ENCODE measurements around the gene ZNF22.

Gene ZNF22

DNA sequence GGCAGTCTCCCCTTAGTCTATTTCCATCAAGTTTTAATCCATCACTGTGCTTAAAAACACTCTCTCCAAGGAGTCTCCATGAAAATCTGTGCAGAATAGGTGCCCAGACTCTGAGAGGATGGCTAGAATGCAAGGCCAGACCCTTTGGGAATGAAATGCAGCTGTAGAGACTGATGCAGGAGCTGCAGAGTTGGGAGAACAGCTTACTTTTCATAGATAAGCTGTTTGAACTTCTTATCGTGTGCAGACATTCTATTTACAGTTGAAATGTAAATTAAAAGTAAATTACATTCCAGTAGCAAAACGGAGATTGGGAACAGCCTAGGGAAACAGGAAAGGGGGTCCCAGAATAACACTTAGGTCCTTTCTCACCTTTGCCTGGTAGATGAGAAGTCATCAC is 14.9 kb downstream of the ZNF22 start:
- TF ChIP-seq, protein P1, sequence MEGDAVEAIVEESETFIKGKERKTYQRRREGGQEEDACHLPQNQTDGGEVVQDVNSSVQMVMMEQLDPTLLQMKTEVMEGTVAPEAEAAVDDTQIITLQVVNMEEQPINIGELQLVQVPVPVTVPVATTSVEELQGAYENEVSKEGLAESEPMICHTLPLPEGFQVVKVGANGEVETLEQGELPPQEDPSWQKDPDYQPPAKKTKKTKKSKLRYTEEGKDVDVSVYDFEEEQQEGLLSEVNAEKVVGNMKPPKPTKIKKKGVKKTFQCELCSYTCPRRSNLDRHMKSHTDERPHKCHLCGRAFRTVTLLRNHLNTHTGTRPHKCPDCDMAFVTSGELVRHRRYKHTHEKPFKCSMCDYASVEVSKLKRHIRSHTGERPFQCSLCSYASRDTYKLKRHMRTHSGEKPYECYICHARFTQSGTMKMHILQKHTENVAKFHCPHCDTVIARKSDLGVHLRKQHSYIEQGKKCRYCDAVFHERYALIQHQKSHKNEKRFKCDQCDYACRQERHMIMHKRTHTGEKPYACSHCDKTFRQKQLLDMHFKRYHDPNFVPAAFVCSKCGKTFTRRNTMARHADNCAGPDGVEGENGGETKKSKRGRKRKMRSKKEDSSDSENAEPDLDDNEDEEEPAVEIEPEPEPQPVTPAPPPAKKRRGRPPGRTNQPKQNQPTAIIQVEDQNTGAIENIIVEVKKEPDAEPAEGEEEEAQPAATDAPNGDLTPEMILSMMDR (IDR thresholded peaks at IDR 0.05; ENCODE audit: extremely low read depth, insufficient read depth, missing control alignments) = no peak
- no peak for DNase-seq (ENCODE audit: low spot score)
- in situ Hi-C loops (cut with MboI; ENCODE audit: low pct_unique_long_range_greater_than_20kb, low sequenced_read_pairs, unreplicated experiment) = no loop called here

DNA sequence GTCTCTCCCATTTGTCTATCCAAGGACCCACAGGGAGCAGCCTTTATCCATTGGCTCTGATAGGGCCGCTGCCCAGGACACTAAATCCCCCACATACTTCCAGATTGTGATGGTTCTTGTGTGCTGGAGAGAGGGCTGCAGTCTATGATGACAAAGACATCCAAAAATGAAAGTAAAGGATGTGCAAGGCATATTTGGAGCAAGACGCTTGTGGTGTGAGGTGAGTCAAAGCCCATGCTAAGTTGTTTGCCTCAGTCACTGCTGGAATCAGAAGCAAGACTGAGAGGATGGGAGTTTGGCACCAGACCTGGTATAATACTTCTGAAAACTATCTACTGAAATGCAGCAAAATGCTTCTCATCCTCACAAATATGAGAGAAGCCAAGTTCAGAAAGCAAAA is 22.7 kb downstream of the ZNF22 start:
- in situ Hi-C loops (cut with MboI; ENCODE audit: low pct_unique_long_range_greater_than_20kb, low sequenced_read_pairs, unreplicated experiment) = no loop called here
- DNase-seq (ENCODE audit: low spot score) = no peak
- TF ChIP-seq, protein P1 (IDR thresholded peaks at IDR 0.05; ENCODE audit: extremely low read depth, insufficient read depth, missing control alignments) = no peak

DNA sequence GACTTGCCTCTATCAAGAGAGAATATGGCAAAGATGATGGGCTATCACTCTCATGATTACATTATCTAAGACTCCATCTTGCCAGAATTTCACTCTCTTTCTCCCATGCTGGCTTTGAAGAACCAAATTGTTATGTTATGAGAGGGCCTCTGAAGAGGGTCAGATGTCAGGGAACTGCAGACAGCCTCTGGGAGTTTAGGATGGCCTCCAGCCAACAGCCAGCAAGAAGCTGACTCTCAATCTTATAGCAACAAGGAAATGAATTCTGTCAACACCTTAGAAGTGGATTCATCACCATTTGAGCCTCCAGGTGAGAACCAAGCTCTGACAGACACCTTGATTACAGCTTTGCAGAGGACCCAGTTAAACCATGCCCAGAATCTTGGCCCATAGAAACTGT is 33.6 kb downstream of the ZNF22 start:
- in situ Hi-C loops (cut with MboI; ENCODE audit: low pct_unique_long_range_greater_than_20kb, low sequenced_read_pairs, unreplicated experiment) = no loop called here
- TF ChIP-seq, protein P1 (IDR thresholded peaks at IDR 0.05; ENCODE audit: extremely low read depth, insufficient read depth, missing control alignments) = no peak
- no peak for DNase-seq (ENCODE audit: low spot score)

DNA sequence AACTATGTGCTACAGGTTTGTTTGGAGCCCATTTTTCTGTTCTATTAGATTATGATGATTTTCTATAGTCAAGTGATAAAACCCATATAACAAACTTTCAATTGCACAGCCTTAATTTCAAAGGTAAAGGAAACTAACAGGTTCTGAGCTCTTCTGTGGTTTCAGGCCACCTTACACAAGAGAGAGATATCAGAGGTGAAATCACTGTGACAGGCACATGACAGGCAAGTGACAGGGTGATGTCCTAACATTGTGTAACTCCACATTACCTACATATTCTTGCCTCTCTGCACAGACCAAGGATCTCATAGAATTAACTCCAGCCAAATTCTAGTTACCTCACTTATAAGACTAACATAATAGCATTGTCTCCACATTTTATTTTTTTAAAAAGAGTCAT is 35.0 kb downstream of the ZNF22 start:
- no peak for DNase-seq (ENCODE audit: low spot score)
- TF ChIP-seq, protein P1 (IDR thresholded peaks at IDR 0.05; ENCODE audit: extremely low read depth, insufficient read depth, missing control alignments) = no peak
- in situ Hi-C loops (cut with MboI; ENCODE audit: low pct_unique_long_range_greater_than_20kb, low sequenced_read_pairs, unreplicated experiment) = no loop called here

DNA sequence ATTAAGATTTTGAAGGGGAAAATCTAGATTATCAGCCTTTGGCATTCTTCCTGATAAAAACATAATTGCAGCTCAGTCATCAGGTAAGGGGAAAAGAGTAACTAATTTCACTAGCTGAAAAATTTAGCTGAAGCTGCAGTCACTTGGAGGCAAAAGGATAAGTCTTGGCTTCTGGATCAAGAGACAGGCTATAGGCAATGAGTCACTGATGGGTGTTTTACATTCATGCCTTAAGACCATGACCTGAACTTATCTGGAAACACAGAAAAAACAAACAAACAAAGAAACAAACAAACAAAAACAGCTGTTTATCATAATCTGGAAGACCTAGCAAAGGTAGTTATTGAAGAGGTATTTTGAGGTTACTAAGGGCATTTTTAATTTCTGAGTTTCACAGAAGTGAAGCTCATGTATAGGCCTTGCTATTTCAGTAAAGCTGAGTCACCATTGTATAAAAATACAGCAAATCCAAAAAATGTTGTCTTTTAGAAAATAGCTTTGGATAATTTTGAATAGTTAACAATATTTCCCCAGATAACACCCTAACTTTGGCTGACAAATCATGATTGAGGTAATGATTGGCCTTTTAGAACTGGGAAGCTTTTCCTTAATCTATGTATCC is 40.3 kb downstream of the ZNF22 start:
- in situ Hi-C loops (cut with MboI; ENCODE audit: low pct_unique_long_range_greater_than_20kb, low sequenced_read_pairs, unreplicated experiment) = no loop called here
- DNase-seq (ENCODE audit: low spot score) = no peak
- TF ChIP-seq, protein P1 (IDR thresholded peaks at IDR 0.05; ENCODE audit: extremely low read depth, insufficient read depth, missing control alignments) = no peak

DNA sequence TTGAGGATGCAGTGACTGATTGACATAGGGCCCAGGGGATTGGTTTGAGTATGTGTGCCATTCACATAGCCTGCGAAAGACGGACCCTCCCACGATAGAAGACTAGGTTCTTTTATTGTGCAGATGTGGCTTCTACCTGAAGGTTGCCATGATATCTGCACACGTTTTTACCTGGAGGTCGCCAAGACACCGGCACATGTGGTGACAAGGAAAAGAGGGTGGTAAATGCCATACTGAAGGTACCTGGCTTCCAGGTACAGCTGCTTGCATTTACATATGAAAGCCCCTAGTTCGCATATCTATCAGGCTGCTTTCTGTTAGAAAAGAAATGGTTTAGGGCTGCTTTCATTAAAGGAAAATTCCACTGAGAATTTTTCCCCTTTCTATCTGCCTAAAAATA is 43.6 kb downstream of the ZNF22 start:
- in situ Hi-C loops (cut with MboI; ENCODE audit: low pct_unique_long_range_greater_than_20kb, low sequenced_read_pairs, unreplicated experiment) = no loop called here
- TF ChIP-seq, protein P1 (IDR thresholded peaks at IDR 0.05; ENCODE audit: extremely low read depth, insufficient read depth, missing control alignments) = no peak
- DNase-seq (ENCODE audit: low spot score) = no peak
